ENCODE results near the gene CCDC126. TPM values are rescaled to one million over a fixed set of nuclear protein-coding genes. Genes with fewer than 3 reads are reported as not detected.

Gene CCDC126
- total and polyA plus RNA-seq, 12 donors: 1.7 to 48.0 (median 10.9) TPM

DNA sequence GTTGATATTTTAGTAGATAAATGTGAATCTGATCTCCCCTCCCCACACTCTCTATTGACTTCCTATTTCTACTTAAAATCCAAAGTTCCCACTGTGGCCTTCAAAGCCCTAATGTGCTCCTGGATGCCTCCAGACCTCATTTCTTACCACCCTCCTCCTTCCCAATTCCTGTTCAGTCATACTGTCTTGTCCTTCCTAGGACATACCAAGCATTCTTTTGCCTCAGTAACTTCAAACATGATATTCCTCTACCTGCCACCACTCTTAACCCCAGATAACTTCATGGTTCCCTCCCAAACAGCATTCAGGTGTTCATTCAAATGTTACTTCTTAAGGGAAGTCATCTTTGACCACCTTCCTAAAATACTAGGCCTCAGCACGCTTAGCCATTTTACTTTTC lies 48.6 kb downstream of the CCDC126 start:
- Histone ChIP-seq H3K27me3 (no peaks in the 10 kb centered on the region), H3K4me1 (replicated peaks in 1 of 2) (no peaks in the 10 kb centered on the region), H3K36me3 (replicated peaks in 1 of 2) (no peaks in the 10 kb centered on the region), H3K9me3 (replicated peaks in 1 of 3) (no peaks in the 10 kb centered on the region), H3K4me3 (no peak overlapping the region), H3K27ac (no peak overlapping the region)
- TF ChIP-seq POLR2A (IDR thresholded peaks at IDR 0.05) (no peak), CTCF (IDR thresholded peaks at IDR 0.05) (no peak)
- intact Hi-C loops (cut with DNase I): no loop called here
- DNase-seq: no peak
- 97 to 100% (median 99%) methylated on average over 1 of the region's 1 CpG for WGBS, 4 donors

GRCh38 chr7:23653942-23654341 lies 56.8 kb downstream of the CCDC126 start:
- H3K9me3 ChIP-seq (replicated peaks in 1 of 3): peaks cover 0 to 9% (median 0%) of the 10 kb centered on the region in 3 donors
- H3K36me3 ChIP-seq (replicated peaks in 1 of 2): no peaks in the 10 kb centered on the region
- no peak for DNase-seq
- H3K4me1 ChIP-seq (replicated peaks in 1 of 2): no peaks in the 10 kb centered on the region
- intact Hi-C loops (cut with DNase I): no loop called here
- TF ChIP-seq POLR2A (IDR thresholded peaks at IDR 0.05) (no peak), CTCF (IDR thresholded peaks at IDR 0.05) (no peak)
- H3K27ac ChIP-seq: no peak overlapping the region
- no peak overlapping the region for H3K4me3 ChIP-seq
- H3K27me3 ChIP-seq: no peaks in the 10 kb centered on the region
- whole genome bisulfite sequencing, 4 donors: 86 to 89% (median 86%) methylated on average over 5 of the region's 5 CpGs

- intact Hi-C loops (cut with DNase I): no loop called here
- Histone ChIP-seq H3K9me3 (replicated peaks in 1 of 3) (peaks cover 0 to 9% (median 0%) of the 10 kb centered on the region in 3 donors), H3K27me3 (no peaks in the 10 kb centered on the region), H3K4me3 (no peak overlapping the region), H3K36me3 (replicated peaks in 1 of 2) (no peaks in the 10 kb centered on the region), H3K27ac (no peak overlapping the region), H3K4me1 (replicated peaks in 1 of 2) (no peaks in the 10 kb centered on the region)
- DNase-seq: peak in 5 of 7 donors; percentile 24 to 63 (median 45)
- WGBS, 4 donors: 0 to 6% (median 0%) methylated on average over 1 of the region's 1 CpG
- TF ChIP-seq POLR2A (IDR thresholded peaks at IDR 0.05) (no peak), CTCF (IDR thresholded peaks at IDR 0.05) (peak; percentile 13 to 50 (median 38))
These were observed 57.3 kb downstream of the CCDC126 start for GRCh38 chr7:23654508-23654907.

- no peaks in the 10 kb centered on the region for H3K36me3 ChIP-seq (replicated peaks in 1 of 2)
- no peak for DNase-seq
- TF ChIP-seq POLR2A (IDR thresholded peaks at IDR 0.05) (no peak), CTCF (IDR thresholded peaks at IDR 0.05) (no peak)
- 93 to 97% (median 96%) methylated on average over 22 of the region's 22 CpGs for WGBS, 4 donors
- H3K4me3 ChIP-seq: no peak overlapping the region
- H3K9me3 ChIP-seq (replicated peaks in 1 of 3): peaks cover 0 to 9% (median 0%) of the 10 kb centered on the region in 3 donors
- H3K4me1 ChIP-seq (replicated peaks in 1 of 2): no peaks in the 10 kb centered on the region
- intact Hi-C loops (cut with DNase I): no loop called here
- H3K27ac ChIP-seq: no peak overlapping the region
- no peaks in the 10 kb centered on the region for H3K27me3 ChIP-seq
These were observed 58.3 kb downstream of the CCDC126 start for GRCh38 chr7:23655433-23655832.
